ENCODE data around the gene APBB2. TPM values are rescaled to one million over a fixed set of nuclear protein-coding genes. Genes with fewer than 3 reads are reported as not detected.

Gene APBB2
- total RNA-seq, 1 donor from 2014 or later = 121 TPM

DNA sequence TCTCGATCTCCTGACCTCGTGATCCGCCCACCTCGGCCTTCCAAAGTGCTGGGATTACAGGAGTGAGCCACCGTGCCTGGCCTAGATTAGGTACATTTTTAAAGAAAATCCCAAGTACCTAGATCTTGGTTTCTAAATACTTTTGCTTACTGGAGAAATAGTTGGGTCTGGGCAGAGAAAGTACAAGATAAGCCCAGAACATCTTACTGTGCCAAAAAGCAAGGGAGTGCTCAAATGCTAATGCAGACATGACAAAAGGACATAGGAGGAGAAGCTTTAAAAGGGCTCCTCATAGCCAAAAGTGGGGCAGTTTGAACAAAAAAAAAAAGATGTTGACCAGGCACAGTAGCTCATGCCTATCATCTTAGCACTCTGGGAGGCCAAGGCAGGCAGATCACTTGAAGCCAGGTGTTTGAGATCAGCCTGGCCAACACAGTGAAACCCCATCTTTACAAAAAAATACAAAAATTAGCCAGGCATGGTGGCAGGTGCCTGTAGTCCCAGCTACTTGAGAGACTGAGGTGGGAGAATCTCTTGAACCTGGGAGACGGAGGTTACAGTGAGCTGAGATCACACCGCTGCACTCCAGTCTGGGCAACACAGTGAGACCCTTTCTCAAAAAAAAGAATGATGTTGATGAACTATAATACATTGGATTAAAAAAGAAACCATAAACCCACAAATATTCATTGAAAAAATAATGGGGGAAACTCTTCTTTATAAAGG lies 107.5 kb downstream of the APBB2 start:
- DNase-seq (ENCODE audit: low spot score) = no peak

GRCh38 chr4:41106081-41106480 lies 108.3 kb downstream of the APBB2 start:
- DNase-seq (ENCODE audit: low spot score) = no peak

GRCh38 chr4:41104155-41104554 lies 110.2 kb downstream of the APBB2 start:
- DNase-seq (ENCODE audit: low spot score) = no peak

DNA sequence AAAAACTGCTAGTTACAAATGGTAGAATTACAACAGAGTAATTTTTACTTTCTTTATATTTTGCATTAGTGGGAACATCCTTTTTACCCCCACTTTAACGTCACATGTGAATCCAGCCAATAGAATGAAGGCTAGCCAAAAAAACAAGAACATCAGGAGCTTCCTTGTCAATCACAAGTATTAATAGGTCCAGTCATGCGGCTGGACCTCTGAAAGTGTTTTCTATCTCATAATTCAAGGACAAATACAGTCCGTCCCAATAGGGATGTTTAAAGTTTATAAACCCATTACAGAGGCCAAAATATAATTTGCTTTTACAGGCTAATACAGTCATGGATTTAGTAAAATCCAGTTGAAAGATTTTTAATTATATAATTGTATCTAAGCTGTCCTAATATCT lies 110.7 kb downstream of the APBB2 start:
- no peak for DNase-seq (ENCODE audit: low spot score)

GRCh38 chr4:41102414-41103092 lies 111.8 kb downstream of the APBB2 start:
- DNase-seq (ENCODE audit: low spot score) = no peak

- no peak for DNase-seq (ENCODE audit: low spot score)
These were observed 116.0 kb downstream of the APBB2 start for GRCh38 chr4:41098093-41099048.

GRCh38 chr4:41095973-41096372 lies 118.4 kb downstream of the APBB2 start:
- no peak for DNase-seq (ENCODE audit: low spot score)

DNA sequence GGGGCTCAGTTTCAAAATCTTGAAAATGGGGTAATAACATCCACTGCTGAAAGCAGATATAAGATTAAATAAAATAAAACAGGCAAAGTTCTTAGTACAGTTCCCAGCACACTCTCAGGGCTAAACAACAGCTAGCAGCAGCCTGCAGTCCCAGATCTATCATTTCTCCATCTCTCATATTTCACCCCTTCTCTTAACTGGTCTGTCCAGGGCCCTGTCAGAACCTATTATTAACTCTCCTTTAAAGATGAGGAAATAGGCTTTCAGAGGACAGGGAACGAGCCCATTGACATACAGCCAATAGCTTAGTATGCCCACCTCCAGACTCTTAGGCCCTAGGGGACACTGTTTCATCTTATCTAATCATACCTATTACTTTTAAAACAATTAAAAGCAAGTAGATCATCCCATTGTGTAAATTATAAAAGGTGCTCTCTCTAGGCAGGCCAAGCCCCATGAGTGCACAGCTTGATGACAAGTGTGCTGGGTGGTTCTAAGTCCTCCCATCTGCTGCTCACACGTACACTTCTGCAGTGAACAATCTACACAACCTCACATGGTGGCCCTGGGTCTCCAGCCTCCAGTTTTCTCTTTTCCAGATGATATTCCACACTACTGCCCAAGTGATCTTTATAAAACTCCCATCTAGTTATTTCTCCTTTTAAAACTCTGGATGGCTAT lies 119.0 kb downstream of the APBB2 start:
- DNase-seq (ENCODE audit: low spot score) = no peak

DNA sequence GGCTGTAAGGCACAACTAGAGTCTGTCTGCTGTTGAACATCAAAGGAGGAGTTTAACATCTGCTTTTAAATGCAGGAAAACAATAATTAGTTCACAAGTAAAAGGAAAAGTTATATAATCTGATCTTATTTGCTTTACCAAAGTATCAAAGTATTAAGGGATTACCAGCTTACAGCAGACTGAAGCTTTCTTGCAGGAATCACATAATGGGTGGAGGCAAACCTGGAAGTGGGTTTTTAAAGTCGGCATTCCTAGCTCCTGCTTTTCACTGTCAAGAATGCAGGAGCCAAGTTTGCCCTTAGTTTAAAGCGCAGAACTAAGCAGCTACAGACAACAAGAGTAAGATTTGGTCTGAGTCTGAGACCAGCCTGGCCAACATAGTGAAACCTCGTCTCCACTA lies 122.2 kb downstream of the APBB2 start:
- DNase-seq (ENCODE audit: low spot score) = no peak

DNA sequence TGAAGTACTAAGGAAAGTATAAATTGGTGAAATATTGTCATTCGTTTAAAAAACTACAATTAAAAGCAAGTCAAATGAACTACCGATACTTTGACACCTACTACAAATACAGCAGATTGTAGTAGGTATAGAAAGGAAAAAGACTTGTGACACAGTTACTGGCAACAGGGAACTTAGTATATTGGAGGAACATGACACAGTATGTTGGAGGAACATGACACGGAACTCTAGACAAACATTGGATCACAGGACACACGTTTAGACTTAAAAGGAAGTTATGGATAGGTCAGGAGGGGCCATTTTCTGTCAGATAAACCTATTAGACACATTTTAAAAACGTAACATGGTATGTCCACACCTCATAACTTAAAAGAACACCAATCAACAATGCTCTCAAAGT lies 132.5 kb downstream of the APBB2 start:
- no peak for DNase-seq (ENCODE audit: low spot score)

- no peak for DNase-seq (ENCODE audit: low spot score)
These were observed 133.4 kb downstream of the APBB2 start for GRCh38 chr4:41080976-41081375.

DNA sequence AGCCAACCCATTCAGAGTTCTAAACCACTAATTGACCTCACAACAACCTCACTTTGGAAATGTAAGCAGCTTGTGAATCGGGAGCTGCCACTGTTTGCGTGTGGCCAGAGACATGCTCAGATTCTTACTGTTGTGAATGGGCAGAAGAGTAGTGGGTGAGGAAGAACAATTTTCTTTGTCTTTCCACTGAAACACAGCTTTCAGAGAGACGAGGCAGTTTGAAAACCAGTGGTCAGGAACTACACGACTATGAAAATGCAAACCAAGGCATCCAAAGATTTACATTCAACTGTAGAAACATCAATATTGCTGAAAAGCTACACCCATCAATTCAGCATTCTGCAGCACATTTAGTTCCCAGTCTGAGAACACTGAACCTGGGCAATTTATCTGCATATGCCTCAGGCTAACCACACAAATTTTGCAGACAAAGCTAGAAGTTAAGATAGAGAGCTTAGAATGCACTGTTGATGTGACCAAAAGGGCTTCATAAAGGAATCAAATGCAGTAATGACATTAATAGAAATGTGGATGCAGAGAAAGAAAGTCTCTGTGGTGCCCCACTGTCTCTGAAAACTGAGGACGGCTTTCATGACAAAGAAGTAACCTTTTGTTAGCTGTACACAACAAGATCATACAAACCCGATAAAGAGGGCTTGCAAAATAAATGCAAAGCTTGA lies 134.3 kb downstream of the APBB2 start:
- no peak for DNase-seq (ENCODE audit: low spot score)

- DNase-seq (ENCODE audit: low spot score) = no peak
These were observed 136.7 kb downstream of the APBB2 start for GRCh38 chr4:41077628-41078027.

- DNase-seq (ENCODE audit: low spot score) = no peak
These were observed 137.9 kb downstream of the APBB2 start for GRCh38 chr4:41076481-41076880.

- no peak for DNase-seq (ENCODE audit: low spot score)
These were observed 140.1 kb downstream of the APBB2 start for GRCh38 chr4:41074215-41074614.

DNA sequence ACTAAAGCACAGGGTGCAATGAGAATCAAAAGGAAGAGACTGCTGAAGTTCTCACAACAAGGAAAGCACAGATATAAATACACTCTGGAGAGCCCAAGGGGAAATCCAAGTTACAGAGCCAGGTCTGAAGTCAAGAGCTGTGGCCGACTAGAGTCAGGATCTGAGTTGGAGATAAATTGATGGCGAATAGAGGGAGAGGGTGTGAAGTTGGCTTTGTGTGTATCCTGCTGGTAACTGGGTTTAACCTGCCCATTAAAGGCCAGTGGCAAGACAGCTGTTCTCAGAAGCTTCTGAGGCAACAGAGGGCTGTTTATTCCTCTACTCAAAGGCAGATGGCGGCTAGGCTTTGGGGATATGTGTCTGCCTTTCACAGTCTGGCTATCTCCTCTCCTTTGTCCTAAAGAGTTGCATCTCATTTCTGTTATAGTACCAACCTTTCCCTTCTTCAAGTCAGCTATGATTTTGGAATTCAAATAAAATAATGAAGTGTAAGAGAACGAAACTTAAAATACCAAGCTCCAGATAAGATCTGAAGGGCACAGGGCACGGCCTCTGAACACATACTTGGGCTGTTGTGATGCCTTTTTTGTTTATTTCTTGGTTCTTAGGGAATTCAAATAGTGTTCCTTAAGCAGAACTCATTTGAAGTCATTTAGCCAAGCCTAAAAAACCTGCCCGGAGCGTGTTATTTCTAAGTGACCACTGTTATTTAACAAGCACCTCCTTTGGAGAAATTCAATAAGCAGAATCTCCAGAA lies 142.1 kb downstream of the APBB2 start:
- DNase-seq (ENCODE audit: low spot score) = no peak

DNA sequence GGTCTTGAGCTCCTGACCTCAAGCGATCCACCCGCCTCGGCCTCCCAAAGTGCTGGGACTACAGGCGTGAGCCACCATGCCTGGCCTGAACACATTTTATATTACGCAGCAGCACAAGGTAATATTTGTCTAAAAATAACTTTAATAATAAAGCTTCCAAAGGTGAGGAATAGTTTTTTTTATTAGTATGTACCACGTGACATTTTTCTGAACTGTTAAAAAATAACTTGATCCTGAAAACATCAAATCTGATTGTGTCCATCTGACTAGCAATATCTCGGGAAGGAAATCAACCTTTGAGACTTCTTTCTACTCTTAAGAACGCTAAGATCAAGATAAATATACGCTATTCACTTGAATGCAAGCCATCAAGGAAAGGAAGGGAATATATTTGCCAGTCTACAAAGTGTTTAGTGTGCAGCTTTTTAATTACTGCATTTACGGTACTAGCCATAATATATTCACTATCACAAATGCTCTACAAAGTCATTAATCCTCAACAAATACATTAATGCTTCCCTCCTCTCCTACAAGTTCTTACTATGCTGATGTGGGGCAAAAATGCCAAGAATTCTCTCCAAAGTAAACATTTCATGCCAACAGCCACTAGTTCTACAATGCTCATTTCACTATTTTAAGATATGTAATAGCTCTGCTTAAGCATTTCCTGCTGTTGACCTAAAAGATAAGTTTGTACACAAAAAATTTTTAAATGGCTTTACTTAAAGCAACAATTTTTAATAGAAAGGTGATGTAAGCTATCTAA lies 143.6 kb downstream of the APBB2 start:
- no peak for DNase-seq (ENCODE audit: low spot score)

- DNase-seq (ENCODE audit: low spot score) = no peak
These were observed 144.5 kb downstream of the APBB2 start for GRCh38 chr4:41069838-41070237.

- no peak for DNase-seq (ENCODE audit: low spot score)
These were observed 145.1 kb downstream of the APBB2 start for GRCh38 chr4:41069257-41069656.
